K562 (cell line): ENCODE results near the gene OLFML2A. TPM values are rescaled to one million over a fixed set of nuclear protein-coding genes. Genes with fewer than 3 reads are reported as not detected.

Experiments used
- ATAC-seq: fragments of 200-7000 bp; cut with Tn5 transposase; 3 replicates; pipeline ENCODE4 v1.9.1; 2020; ENCODE audit warnings: moderate library complexity
- BruUV-seq: library from RNA; stranded (reverse); fragments of 400-500 nt; replicated peaks from 2 replicates; lab custom pipeline; 2021; lab: Mats Ljungman, UMichigan
- CTCF ChIA-PET: fragments of 300-600 bp; formaldehyde crosslinking; extraction: SDS; loops from one replicate; lab custom pipeline; 2021; ENCODE audit warnings: low intra/inter-chr PET ratio; lab: Yijun Ruan, JAX
- POLR2A ChIA-PET: fragments of 300-600, 350-650 bp; sonication (Branson Sonifier 250); formaldehyde crosslinking; extraction: SDS; loops from one replicate; lab custom pipeline; 2021; ENCODE audit warnings: antibody characterized with exemption, inconsistent platforms; lab: Yijun Ruan, JAX
- DNase-seq, 4 experiments: peaks; one replicate each; pipeline versions ENCODE4 v3.0.0 to v3.0.0-alpha.2; 2011 to 2018; ENCODE audit warnings: low spot score in 3 of 4, mixed read lengths in 3 of 4; ENCODE audit errors: extremely low read depth in 1 of 4
- FAIRE-seq: peaks from 2 replicates; lab custom pipeline; 2011; peaks lifted over from hg19 to GRCh38; lab: Jason Lieb, UNC
- H2AFZ ChIP-seq: 2 replicates; pipeline ENCODE4 v1.6.0; 2011; ENCODE audit warnings: low read depth, low read length, control low read depth, inconsistent platforms
- H3K27ac ChIP-seq: fragments of 200-600 bp; 3 replicates; pipeline ENCODE4 v1.8.0; 2011; ENCODE audit warnings: low read depth, mild to moderate bottlenecking, control low read depth, inconsistent platforms, low read length, moderate library complexity, mixed read lengths; ENCODE audit errors: extremely low read depth
- H3K27me3 ChIP-seq, 2 experiments: fragments of 300-600 bp in 1 of 2; 2 replicates in 1 of 2; 3 replicates in 1 of 2; pipeline versions ENCODE4 v1.6.0 to v1.8.0; 2011; ENCODE audit warnings: inconsistent platforms in 2 of 2, low read length in 2 of 2, mild to moderate bottlenecking in 1 of 2, mixed read lengths in 1 of 2, moderate library complexity in 1 of 2; ENCODE audit not compliant: control insufficient read depth in 2 of 2, insufficient read depth in 2 of 2
- H3K36me3 ChIP-seq: fragments of 300-600 bp; 3 replicates; pipeline ENCODE4 v1.8.0; 2011; ENCODE audit warnings: mild to moderate bottlenecking, low read length, inconsistent platforms; ENCODE audit not compliant: control insufficient read depth, insufficient read depth
- H3K4me1 ChIP-seq, 2 experiments: fragments of 200-600 bp in 1 of 2; replicated peaks in 1 of 2; 2 replicates in 1 of 2; 3 replicates in 1 of 2; pipeline versions ENCODE4 v1.5.1 to v1.8.0; 2011; ENCODE audit warnings: inconsistent platforms in 2 of 2, low read length in 2 of 2, mild to moderate bottlenecking in 1 of 2, mixed read lengths in 1 of 2, moderate library complexity in 1 of 2; ENCODE audit not compliant: control insufficient read depth in 2 of 2, insufficient read depth in 2 of 2
- H3K4me2 ChIP-seq: 2 replicates; pipeline ENCODE4 v1.6.1; 2011; ENCODE audit warnings: low read length, control low read depth, inconsistent platforms, mixed read lengths; ENCODE audit not compliant: insufficient read depth
- H3K4me3 ChIP-seq: fragments of 200-600 bp; sonication (generic), shearing (Covaris generic); 2 replicates; pipeline ENCODE4 v1.5.1; 2016; ENCODE audit warnings: control low read depth, inconsistent platforms
- H3K79me2 ChIP-seq: fragments of 200-600 bp; 3 replicates; pipeline ENCODE4 v1.8.0; 2011; ENCODE audit warnings: low read length, inconsistent platforms; ENCODE audit not compliant: control insufficient read depth, insufficient read depth
- H3K9ac ChIP-seq, 2 experiments: 2 replicates each; pipeline versions ENCODE4 v1.6.0 to v1.6.1; 2011; ENCODE audit warnings: low read depth in 2 of 2, low read length in 2 of 2, control low read depth in 1 of 2, inconsistent platforms in 1 of 2, mild to moderate bottlenecking in 1 of 2, mixed read lengths in 1 of 2; ENCODE audit not compliant: insufficient read depth in 1 of 2
- H3K9me1 ChIP-seq: one replicate; pipeline ENCODE4 v1.6.0; 2011; ENCODE audit warnings: inconsistent platforms, mild to moderate bottlenecking, low read length, moderate library complexity; ENCODE audit not compliant: control insufficient read depth, insufficient read depth
- H3K9me3 ChIP-seq: replicated peaks from 2 replicates; pipeline ENCODE4 v1.5.1; 2011; ENCODE audit warnings: low read depth, low read length, inconsistent platforms; ENCODE audit not compliant: control insufficient read depth, insufficient read depth
- H4K20me1 ChIP-seq: replicated peaks from 2 replicates; pipeline ENCODE4 v1.6.1; 2011; ENCODE audit warnings: low read length, inconsistent platforms, mixed read lengths; ENCODE audit not compliant: control insufficient read depth, insufficient read depth
- BCL6 ChIP-seq: fragments of 250-450 bp; sonication (Bioruptor Pico); IDR thresholded peaks from 2 replicates; pipeline ENCODE4 v1.4.0; 2020
- CEBPG ChIP-seq, 3 experiments: fragments of 200-800 bp in 1 of 3; sonication (Bioruptor generic) in 1 of 3; sonication (generic) in 1 of 3; formaldehyde crosslinking in 1 of 3; IDR thresholded peaks in 2 of 3; conservative IDR thresholded peaks in 1 of 3; 2 replicates each; pipeline versions ENCODE4 v1.6.1 to v1.8.0; 2016 to 2022; ENCODE audit warnings: missing compliant biosample characterization in 2 of 3, missing genetic modification characterization in 2 of 3, mild to moderate bottlenecking in 1 of 3, missing genetic modification reagents in 1 of 3
- DPF2 ChIP-seq: fragments of 450-650 bp; IDR thresholded peaks from 2 replicates; pipeline ENCODE4 v1.6.1; 2016
- HNRNPUL1 ChIP-seq: fragments of 200-400 bp; formaldehyde crosslinking; IDR thresholded peaks from 2 replicates; pipeline ENCODE4 v1.6.1; 2017; ENCODE audit warnings: low read length
- MITF ChIP-seq: IDR thresholded peaks from 2 replicates; pipeline ENCODE4 v1.6.1; 2014; ENCODE audit warnings: antibody characterized with exemption
- NCOA4 ChIP-seq: fragments of 450-650 bp; IDR thresholded peaks from 2 replicates; pipeline ENCODE4 v1.6.1; 2018; ENCODE audit warnings: mild to moderate bottlenecking; ENCODE audit not compliant: partially characterized antibody
- NEUROD1 ChIP-seq: fragments of 150-350 bp; IDR thresholded peaks from 2 replicates; pipeline ENCODE4 v1.6.1; 2014; ENCODE audit warnings: borderline replicate concordance, low read length, low read depth; ENCODE audit not compliant: partially characterized antibody
- NFATC3 ChIP-seq: fragments of 450-650 bp; IDR thresholded peaks from 2 replicates; pipeline ENCODE4 v1.6.1; 2017; ENCODE audit warnings: mild to moderate bottlenecking
- RAD21 ChIP-seq, 2 experiments: fragments of 250-450 bp in 1 of 2; fragments of 450-650 bp in 1 of 2; sonication (Bioruptor Pico) in 1 of 2; formaldehyde crosslinking in 1 of 2; IDR thresholded peaks in 1 of 2; conservative IDR thresholded peaks in 1 of 2; 2 replicates each; pipeline versions ENCODE4 v1.4.0 to v1.8.0; 2020 to 2022; ENCODE audit warnings: mild to moderate bottlenecking in 2 of 2, moderate library complexity in 1 of 2
- RCOR1 ChIP-seq, 2 experiments: IDR thresholded peaks; 2 replicates each; pipeline ENCODE4 v1.6.1; 2012; ENCODE audit warnings: low read depth in 2 of 2, low read length in 2 of 2, borderline replicate concordance in 1 of 2, improper control_type of control experiment in 1 of 2
- TGIF2 ChIP-seq: sonication (generic); formaldehyde crosslinking; IDR thresholded peaks from 2 replicates; pipeline ENCODE4 v1.8.1; 2022; ENCODE audit warnings: mild to moderate bottlenecking, missing genetic modification reagents, moderate library complexity
- ZNF175 ChIP-seq: fragments of 200-800 bp; sonication (Bioruptor generic); IDR thresholded peaks from 2 replicates; pipeline ENCODE4 v1.6.1; 2016; ENCODE audit warnings: low read depth, mild to moderate bottlenecking, missing genetic modification characterization, missing compliant biosample characterization
- ZNF354B ChIP-seq: fragments of 250-450 bp; sonication (Bioruptor Pico); IDR thresholded peaks from 2 replicates; pipeline ENCODE4 v1.4.0; 2020
- ZNF408 ChIP-seq: fragments of 250-450 bp; sonication (Bioruptor Pico); IDR thresholded peaks from 2 replicates; pipeline ENCODE4 v1.4.0; 2020; ENCODE audit warnings: low read depth, mild to moderate bottlenecking, moderate library complexity
- ZNF592 ChIP-seq: fragments of 450-650 bp; IDR thresholded peaks from 2 replicates; pipeline ENCODE4 v1.6.1; 2017; ENCODE audit warnings: antibody characterized with exemption, mild to moderate bottlenecking
- ZNF655 ChIP-seq: fragments of 250-450 bp; sonication (Bioruptor Pico); IDR thresholded peaks from 2 replicates; pipeline ENCODE4 v1.5.0; 2021
- WGBS: fragments of 100-300 bp; shearing (Covaris generic); methylation state at CpG from one replicate; pipeline ENCODE4 v1.1.6; 2016; ENCODE audit warnings: low coverage, mixed read lengths; ENCODE audit not compliant: insufficient coverage; ENCODE audit errors: missing lambda C conversion rate; 5-methylcytosine and 5-hydroxymethylcytosine counted together
- in situ Hi-C: fragments of 300-500 bp; cut with MboI; formaldehyde crosslinking; loops from 4 replicates; pipeline ENCODE4 v1.15.0; 2018; ENCODE audit warnings: inconsistent platforms, mixed read lengths
- intact Hi-C: fragments of 100-400 bp; cut with micrococcal nuclease; formaldehyde crosslinking; loops from 2 replicates; pipeline ENCODE4 v1.14.2; 2022
- polyA plus RNA-seq, 8 experiments: library from polyadenylated mRNA; depleted of rRNA in 4 of 8; stranded (reverse) in 5 of 8; unstranded in 3 of 8; fragments of >200 nt; fragmentation: Nextera tagmentation in 2 of 8; fragmentation: Illumina TruSeq in 1 of 8; extraction: Ambion mirVana in 2 of 8; extraction: Trizol in 1 of 8; gene quantifications; 2 replicates each; pipeline versions ENCODE4 v1.2.1 to v1.2.3, GENCODE V29; 2011 to 2014; ENCODE audit warnings: inconsistent platforms in 1 of 8, missing spikeins in 1 of 8
- total RNA-seq, 7 experiments: library from RNA; depleted of rRNA in 6 of 7; stranded (reverse); fragments of >200 nt in 6 of 7; fragmentation: Illumina TruSeq in 2 of 7; extraction: Trizol in 2 of 7; gene quantifications; 2 replicates each; pipeline versions ENCODE4 v1.2.1 to v1.2.3, GENCODE V29; 2011 to 2021; ENCODE audit warnings: low replicate concordance in 1 of 7

OLFML2A gene
- total and polyA plus RNA-seq, 9 of the 15 experiments (the other 6 are each of a cell fraction or from before 2014, with no cell fraction given), result 0.16 TPM; not detected in 8

GRCh38 chr9:124741662-124742061 lies 35.3 kb upstream of the OLFML2A start:
- Histone ChIP-seq H3K4me2 (peak overlapping the region; percentile 38; the same call in 1 of the 2 replicates), H3K9me1 (peaks cover 3% of the 10 kb centered on the region), H3K27ac (peak overlapping the region; percentile 69), H3K79me2 (peaks cover 78% of the 10 kb centered on the region), H4K20me1 (no peaks in the 10 kb centered on the region), H3K9ac (peak overlapping the region in 1 of 2 experiments; percentile 10; a peak in 1 of 4 replicates), H2AFZ (0 out of 2 replicates have a peak overlapping the region, but pooled peaks have one; percentile 18), H3K4me1 (peaks cover 6 to 40% of the 10 kb centered on the region in 2 experiments; a peak in 4 of 5 replicates), H3K4me3 (no peak overlapping the region), H3K9me3 (no peaks in the 10 kb centered on the region), H3K36me3 (peaks cover 24% of the 10 kb centered on the region), H3K27me3 (no peaks in the 10 kb centered on the region)
- DNase-seq (no peak), FAIRE-seq (peak; percentile 48), ATAC-seq (peak; percentile 22)
- no TSS peak for BruUV-seq
- ChIA-PET POLR2A (no interaction called here), CTCF (no interaction called here)
- intact Hi-C loops, result no loop called here
- in situ Hi-C loops, result no loop called here
- WGBS, result 18% methylated on average over 4 of the region's 4 CpGs
- 0 out of 2 replicates have a peak, but pooled peaks have one; percentile 40 for TF ChIP-seq ZNF175 (CRISPR knock-in tag)
- TF ChIP-seq RCOR1 (IDR thresholded peaks at IDR 0.05; ENCODE audit: borderline replicate concordance in 1 of 2, low read depth in 2 of 2, low read length in 2 of 2), result no peak
- no peak for TF ChIP-seq TGIF2 (CRISPR knock-in tag)
- TF ChIP-seq MITF, result no peak
- no peak for TF ChIP-seq ZNF408 (CRISPR knock-in tag)
- TF ChIP-seq ZNF655 (CRISPR knock-in tag), result no peak
- no peak for TF ChIP-seq HNRNPUL1
- TF ChIP-seq ZNF592, result peak; percentile 13; the same call in 1 of the 2 replicates
- no peak for TF ChIP-seq BCL6 (CRISPR knock-in tag)
- TF ChIP-seq NCOA4, result no peak
- TF ChIP-seq CEBPG (CRISPR knock-in tag; IDR thresholded peaks at IDR 0.05), result no peak
- TF ChIP-seq CEBPG (tag; conservative IDR thresholded peaks at IDR 0.05 in 1 of 2, IDR thresholded peaks at IDR 0.05 in 1 of 2), result peak in 1 of 2 experiments; percentile 57; a peak in 2 of 4 replicates
- no peak for TF ChIP-seq RAD21 (CRISPR knock-in tag; conservative IDR thresholded peaks at IDR 0.05 in 1 of 2, IDR thresholded peaks at IDR 0.05 in 1 of 2)
- no peak for TF ChIP-seq NEUROD1
- no peak for TF ChIP-seq ZNF354B (CRISPR knock-in tag)
- no peak for TF ChIP-seq NFATC3
- TF ChIP-seq DPF2, result 0 out of 2 replicates have a peak, but pooled peaks have one; percentile 11
